Measurements from ENCODE around the gene MROH2B.
"Not testable (repeated sequence)": the region's sequence is repeated elsewhere in the genome, so short reads cannot be mapped to it uniquely, and the experiment has no call there.

The MROH2B gene

GRCh38 chr5:41071242-41071641 lies at the start of gene MROH2B:
Gene MROH2B (minus strand): TSS chr5:41071342. CDS start chr5:41070852, 490 bp downstream.
- no peak for DNase-seq

- no peak for DNase-seq
Observed at GRCh38 chr5:41120600-41120999, 49.5 kb upstream of the MROH2B start.

- no peak for DNase-seq
Observed at GRCh38 chr5:41118177-41118576, 47.0 kb upstream of the MROH2B start.

GRCh38 chr5:41115281-41115680 lies 44.1 kb upstream of the MROH2B start:
- DNase-seq, result peak; percentile 15

GRCh38 chr5:41112486-41113455 lies 41.6 kb upstream of the MROH2B start:
- no peak for DNase-seq

GRCh38 chr5:41109186-41109585 lies 38.0 kb upstream of the MROH2B start:
- no peak for DNase-seq

- no peak for DNase-seq
Observed at GRCh38 chr5:41102341-41102740, 31.2 kb upstream of the MROH2B start.

GRCh38 chr5:41097642-41098041 lies 26.5 kb upstream of the MROH2B start:
- DNase-seq, result no peak

GRCh38 chr5:41095324-41096101 lies 24.4 kb upstream of the MROH2B start:
- DNase-seq, result no peak

- no peak for DNase-seq
Observed at GRCh38 chr5:41094871-41095270, 23.7 kb upstream of the MROH2B start.

- DNase-seq, result no peak
Observed at GRCh38 chr5:41093803-41094202, 22.7 kb upstream of the MROH2B start.

GRCh38 chr5:41087461-41087860 lies 16.3 kb upstream of the MROH2B start:
- DNase-seq, result no peak

- DNase-seq, result no peak
Observed at GRCh38 chr5:41083306-41083705, 12.2 kb upstream of the MROH2B start.

GRCh38 chr5:41071975-41072374 lies 833 bp upstream of the MROH2B start:
- no peak for DNase-seq

GRCh38 chr5:41067714-41068568 lies 3.2 kb downstream of the MROH2B start:
- no peak for DNase-seq

GRCh38 chr5:41065691-41066335 lies 5.3 kb downstream of the MROH2B start:
- DNase-seq, result no peak

- DNase-seq, result no peak
Observed at GRCh38 chr5:41057940-41058339, 13.2 kb downstream of the MROH2B start.

- no peak for DNase-seq
Observed at GRCh38 chr5:41057231-41057630, 13.9 kb downstream of the MROH2B start.

GRCh38 chr5:41048986-41049385 lies 22.2 kb downstream of the MROH2B start:
- DNase-seq, result no peak

GRCh38 chr5:41043109-41043747 lies 27.9 kb downstream of the MROH2B start:
- no peak for DNase-seq

GRCh38 chr5:41032973-41033372 lies 38.2 kb downstream of the MROH2B start:
- no peak for DNase-seq

- DNase-seq, result not testable (repeated sequence)
Observed at GRCh38 chr5:41022600-41022999, 48.5 kb downstream of the MROH2B start.

Measured in NCI-H226 (cell line).